Embryonic facial prominence (tissue), 1 donor: ENCODE data around the gene ENDOU.

Experiments
- DNase-seq: peaks from one replicate; pipeline ENCODE4 v3.0.0-alpha.2; 2016; ENCODE audit errors: extremely low spot score

ENDOU gene

DNA sequence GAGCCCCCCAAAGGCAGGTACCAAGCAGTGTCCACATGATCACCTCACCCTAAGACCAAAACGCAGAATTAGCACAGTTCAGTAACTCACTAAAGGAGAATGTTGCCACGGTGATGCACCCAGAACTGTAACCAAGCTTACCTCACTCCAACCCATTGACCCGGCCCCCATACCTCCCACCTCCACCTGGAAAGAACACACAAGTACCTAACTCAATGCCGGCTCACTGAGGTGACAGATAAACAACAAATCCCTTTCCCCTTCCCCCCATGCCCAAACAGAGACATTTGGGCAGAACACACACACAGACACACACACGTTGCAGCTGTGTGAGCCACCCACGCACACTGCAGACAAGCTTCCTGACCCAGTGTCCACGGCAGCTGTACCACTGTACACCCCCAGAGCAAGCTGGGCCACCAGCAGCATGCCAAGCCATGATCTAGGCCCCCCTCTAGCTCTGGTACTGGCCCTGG is 32.1 kb upstream of the ENDOU start:
- DNase-seq: no peak

DNA sequence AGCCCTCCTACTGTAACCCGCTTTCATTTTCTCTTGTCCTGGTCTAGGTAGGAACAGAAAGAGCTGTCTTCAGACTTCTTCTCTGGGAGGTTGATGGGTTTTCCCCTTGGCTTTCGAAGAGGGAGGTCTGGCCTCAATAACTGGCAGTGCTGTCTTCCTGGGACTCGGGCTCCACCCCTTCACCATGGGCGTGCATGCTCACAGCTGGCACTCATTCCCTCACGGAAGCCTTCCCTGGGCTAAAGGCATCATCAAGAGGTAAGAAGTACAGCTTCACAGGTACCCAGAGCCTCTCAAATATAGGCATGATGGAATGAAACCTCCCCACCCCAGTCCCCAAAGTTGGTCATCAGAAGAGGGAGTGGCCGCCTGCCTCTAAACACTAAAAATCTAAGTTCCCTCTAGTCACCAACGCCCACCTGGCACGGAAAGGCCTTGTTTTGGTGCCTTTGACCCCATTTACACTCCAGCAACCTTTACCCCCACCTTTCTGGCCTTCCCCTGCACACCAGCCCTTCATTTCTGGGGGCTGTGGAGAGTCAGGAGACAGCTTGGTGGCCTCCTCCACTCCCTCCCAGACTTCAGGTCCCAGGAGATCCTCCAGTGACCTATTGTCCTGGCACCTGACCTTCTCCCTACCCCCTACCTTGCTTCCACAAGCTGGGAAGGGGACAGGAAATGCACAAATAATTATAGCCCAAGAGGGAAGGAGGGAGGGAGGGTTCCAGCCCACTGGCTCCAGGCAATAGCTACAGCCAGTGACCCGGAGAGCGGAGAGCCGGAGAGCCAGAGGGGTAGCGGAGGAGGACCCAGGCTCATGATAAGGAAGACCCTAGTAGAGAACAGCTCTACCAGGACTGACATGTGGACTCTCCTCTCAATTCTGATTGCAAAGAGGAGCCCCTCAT is 30.6 kb upstream of the ENDOU start:
- DNase-seq: no peak

DNA sequence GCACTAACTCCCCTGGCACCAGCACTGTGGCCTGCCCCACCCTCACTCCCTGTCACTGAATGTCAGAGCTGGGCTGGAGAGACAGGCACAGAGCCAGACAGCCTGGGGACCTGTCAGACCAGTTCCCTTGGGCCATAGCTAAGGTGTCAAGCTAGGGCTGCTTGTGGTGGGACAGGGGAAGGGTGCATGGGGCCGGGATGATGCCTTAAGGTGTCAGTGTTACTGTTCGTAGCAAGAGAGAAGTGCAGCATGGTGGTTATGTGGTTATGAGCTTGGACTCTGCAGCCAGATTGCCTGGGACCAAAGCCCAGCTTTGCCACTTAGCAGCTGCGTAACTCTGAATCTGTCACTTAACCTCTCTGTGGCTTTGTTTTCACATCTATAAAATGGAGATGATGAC is 29.6 kb upstream of the ENDOU start:
- DNase-seq: no peak

DNA sequence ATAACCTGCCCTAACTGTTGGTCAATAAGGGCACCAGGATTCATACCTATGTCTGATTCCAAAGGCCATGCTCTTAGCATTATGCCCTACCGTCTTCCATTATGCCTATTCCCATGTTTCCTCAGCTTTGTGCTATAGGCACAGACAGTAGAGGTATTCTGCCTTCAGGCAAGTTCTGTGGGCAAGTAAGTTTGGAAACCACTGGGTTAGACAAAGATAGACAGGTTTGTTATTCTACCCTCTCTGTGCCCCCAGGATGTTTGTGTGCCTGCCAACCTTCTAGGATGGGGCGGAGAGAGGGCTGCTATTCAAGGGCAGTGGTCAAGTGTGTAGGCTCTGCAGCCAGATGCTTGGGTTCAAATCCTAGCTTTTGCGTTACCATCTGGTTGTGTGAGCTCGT is 28.8 kb upstream of the ENDOU start:
- no peak for DNase-seq

DNA sequence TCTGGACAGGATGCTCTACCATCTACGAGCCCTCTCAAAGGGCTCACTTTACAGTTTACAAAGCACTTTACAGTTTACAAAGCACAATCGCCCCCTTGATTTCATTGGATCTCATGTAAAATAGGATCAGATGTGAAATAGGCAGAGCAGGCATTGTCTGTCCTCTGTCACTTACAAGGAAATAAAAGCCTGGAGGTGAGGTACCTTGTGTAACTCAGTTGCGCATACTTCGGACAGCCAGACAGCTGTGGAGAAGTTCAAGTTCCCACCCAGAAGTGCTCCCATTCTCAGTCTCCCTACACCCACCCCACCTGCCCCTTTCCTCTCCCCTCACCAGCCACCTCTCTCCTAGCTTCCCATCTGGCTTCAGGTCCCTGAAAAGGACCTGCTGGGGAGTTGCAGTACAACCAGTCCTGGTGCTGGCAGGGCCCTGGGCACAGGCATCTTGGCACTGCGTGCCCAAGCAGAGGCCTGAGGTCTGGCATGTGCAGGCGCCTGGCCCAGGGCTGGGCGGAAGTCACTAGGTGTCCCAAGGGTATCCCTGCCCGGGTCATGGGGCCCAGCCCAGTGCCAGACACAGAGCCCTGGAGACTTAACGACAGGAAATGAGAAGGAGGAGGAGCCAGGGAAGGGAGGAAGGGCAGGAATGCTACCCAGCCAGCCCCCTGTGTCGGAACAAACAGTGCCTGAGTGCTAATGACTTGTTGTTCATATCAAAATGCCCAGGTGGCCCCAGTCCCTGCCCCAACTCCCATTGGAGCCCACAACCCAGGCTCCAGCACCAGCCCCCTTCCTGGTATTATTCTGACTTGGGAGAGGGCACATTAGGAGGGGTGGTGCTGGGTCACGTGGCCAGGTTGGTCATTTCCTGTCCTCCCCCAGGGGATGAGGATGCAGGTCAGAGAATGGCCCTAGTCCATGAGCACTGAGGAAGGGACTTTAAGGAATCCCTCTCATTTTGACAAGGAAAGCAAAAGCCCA is 28.0 kb upstream of the ENDOU start:
- no peak for DNase-seq

DNA sequence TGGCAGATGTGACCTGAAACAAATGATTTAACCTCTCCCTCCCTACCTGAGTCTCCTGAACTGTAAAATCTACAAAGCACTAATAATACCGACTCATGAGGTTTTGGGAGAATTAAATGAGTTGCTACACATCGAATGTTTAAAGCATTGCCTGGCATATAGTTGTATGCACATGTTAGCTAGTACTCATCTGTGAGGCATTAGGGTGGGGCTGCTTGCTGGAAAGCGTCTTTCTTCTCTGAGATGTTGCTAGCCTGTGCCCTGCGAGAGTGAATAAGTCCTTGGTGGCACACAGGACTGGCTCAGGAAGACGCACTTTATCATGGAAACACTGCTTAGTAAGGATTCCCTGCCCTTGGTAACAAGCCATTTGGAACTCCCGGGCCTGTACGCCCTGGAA is 27.3 kb upstream of the ENDOU start:
- no peak for DNase-seq

DNA sequence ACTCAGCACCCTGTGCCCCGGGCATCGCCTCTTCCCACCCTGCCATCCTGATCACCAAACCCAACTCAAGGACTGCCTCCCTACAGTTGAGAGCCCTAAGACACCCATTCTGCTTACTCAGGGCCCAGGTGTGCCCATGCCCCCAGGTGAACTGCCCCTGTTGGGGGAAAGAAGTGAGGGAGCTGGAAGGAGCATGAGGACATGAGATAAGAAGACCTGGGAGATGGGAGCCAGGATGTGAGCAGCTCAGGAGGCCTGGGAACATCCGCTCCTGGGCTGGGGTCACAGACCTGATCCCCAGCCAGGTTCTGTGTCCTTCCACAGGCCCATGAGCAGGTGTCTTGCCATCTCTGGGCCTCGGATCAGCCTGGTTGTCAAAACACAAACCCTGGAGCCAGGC is 26.8 kb upstream of the ENDOU start:
- no peak for DNase-seq

DNA sequence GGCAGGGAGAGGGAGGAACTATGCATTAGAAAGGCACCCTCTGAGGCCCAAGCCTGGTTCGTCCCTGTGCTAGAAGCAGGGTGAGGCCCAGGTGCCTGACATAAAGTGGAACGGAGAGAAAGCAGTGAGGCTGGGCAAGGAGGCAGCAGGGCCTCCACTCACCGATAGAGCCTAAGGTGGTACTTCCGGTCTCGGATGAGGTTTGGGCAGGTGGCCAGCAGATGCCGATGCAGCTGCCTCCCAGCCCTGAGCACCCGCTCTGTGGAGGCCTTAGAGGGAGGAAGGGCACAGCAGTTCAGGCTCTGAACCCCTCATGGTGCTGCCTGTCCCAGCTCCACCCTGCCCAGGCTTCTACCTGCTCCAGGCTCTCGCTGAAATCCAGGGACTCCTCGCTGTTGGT is 26.3 kb upstream of the ENDOU start:
- DNase-seq: no peak

DNA sequence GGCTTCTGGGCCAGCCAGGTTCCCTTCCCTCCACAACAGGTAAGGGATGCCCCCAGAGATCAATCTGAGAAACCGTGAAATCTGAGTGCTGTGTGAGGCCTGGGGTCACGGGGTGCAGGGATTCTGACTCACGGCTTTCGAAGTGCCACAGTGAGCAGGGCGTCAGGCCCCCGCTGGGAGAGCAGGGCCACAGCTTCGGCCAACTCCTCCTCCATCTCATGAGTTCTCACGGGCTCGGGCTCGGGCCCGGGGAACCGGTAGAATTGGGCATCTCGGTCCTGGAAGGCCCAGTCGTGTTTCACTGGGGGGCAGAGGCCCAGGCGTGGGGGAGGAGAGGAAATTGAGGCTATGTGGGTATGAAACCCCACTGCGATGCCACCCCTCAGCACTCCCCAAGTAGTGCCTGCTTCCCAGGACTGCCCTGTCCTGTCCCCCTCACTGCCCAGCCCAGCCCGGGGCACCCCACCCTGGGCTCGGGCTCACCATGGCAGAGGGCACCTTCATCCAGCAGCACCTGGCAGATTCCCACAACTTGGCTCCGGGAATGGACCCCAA is 25.7 kb upstream of the ENDOU start:
- DNase-seq: no peak

DNA sequence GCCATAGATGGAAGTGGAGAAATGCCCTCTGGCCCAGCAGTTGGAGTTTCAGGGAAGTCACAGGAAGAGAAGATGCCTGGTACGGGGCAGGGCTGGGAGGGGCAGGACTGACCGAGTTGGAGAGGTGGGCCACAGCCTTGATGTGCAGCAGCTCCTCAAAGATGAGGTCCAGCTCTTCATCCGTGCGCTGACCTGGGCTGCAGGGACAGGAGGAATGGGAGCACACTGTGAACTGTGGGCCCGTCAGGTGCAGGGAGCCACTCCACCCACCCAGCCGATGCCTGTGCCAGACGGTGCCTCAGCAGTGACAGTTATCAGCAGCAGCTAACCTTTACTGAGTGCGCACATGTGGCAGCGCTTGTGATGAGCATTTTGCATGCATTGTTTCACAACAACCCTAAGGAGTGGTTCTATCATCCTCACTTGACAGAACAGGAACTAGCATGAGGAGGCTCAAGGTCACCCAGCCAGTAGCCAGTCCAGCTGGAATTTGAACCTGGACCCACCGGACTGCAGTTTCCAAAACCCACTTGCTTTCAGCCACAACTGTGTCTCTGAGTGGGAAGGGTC is 25.0 kb upstream of the ENDOU start:
- no peak for DNase-seq

DNA sequence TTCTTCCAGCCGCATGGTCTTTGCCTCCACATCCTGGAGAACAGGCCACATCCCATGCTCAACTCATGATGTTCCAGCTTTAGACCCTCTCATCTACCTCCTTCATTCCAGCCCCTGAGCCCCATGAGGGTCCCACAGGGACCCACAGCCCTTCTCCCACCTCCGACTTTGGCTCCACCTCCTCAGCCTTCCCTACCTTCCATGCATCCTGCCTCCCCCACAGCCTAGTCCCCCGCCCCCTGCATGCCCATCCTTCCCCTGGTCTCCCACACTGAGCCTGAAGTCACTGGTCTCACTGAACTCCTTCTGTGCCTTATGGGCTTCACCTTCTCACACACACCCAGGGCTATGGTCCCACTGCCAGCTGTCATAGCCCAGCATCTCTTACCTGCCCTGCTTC is 23.6 kb upstream of the ENDOU start:
- DNase-seq: no peak

DNA sequence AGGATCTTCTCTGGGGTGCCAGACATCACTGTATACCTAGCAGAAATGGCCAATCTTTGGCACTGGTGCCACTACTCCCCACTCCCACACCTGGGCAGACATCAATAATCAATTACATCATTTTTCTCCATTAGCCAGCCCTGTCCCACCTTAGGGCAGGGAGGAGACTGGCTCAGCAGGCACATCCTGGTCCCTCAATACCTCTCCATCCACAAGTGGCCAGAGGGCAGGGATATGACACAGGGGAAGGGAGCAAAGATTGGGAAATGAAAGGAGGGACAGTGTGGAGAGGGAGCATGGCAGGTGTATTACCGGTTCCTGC is 23.2 kb upstream of the ENDOU start:
- DNase-seq: no peak

DNA sequence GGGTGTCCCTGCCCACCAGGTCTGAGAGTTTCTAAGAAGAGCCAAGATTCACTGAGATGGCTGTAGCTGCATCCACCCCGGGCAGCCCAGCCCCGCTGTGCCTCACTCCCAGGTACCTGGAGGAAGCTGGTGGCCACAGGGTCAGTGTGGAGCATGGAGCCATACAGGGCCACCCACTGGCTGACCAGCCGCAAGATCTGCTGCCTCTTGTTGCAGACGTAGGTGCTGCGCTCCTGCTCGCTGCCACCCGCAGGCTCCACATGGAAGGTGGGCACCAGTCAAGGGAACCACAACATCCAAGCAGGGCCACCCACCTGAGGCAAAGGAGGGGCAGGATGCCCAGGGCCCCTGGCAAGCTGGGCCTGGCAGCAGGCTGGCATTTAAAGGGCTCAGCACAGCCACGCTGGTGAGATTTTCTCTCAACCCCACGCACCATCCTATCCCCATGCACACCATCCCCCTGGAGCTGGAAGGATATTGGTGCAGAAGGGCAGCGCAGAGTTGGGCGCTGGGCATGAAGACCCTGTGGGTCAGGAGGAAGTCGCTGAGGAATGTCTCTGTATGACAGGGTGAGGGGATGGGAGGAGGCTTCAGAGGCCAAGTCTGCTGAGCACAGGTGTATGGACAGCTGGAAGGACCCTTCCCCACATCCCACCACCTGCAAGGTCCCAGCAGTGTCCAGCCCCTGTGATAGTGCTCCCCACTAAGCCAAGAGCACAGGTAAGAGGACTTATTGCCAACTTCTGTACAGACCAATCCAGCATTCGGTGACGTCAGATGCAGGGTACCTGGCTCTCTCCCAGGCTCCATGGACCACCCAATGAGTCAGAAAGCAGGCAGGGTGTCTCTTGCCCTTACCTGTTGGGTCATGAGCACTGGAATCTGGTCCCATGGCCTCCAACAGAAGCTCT is 22.6 kb upstream of the ENDOU start:
- DNase-seq: no peak

DNA sequence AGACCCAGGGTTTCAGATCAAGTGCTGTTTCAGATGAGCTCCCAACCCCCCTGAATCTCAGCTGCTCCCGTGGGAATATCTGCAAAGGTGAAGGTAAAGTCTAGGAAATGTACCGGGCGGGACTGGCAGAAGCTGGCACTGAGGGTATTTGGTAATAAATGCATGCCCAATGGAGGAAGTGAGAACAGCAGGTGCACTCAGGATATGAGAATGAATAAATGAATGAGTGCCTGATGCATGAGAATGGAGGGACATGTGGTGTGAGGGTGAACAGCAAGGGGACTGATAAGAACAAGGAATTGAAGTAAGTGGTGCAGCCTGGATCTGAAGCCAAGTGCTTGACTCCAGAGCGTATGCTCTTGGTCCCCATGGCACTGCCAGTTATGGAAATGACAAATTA is 21.8 kb upstream of the ENDOU start:
- no peak for DNase-seq

DNA sequence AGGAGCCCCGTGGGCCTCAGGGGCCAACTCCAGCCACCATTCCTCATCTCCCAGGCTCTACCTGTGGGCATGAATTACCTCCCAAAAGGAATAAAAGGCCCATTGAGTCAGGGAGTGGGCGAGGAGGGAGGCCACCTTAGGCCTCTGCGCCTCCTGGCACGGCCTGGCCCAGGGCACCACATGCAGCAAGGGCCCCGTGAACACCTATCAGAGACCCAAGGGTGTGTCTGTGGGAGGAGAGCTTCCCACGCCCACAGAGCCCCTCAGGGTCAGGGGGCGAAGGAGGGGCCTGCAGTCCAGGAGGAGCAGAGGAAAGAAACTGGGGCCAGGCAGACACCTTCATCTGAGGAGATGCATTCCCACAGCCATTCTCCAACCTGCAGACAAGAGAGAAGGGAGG is 21.2 kb upstream of the ENDOU start:
- DNase-seq: no peak

DNA sequence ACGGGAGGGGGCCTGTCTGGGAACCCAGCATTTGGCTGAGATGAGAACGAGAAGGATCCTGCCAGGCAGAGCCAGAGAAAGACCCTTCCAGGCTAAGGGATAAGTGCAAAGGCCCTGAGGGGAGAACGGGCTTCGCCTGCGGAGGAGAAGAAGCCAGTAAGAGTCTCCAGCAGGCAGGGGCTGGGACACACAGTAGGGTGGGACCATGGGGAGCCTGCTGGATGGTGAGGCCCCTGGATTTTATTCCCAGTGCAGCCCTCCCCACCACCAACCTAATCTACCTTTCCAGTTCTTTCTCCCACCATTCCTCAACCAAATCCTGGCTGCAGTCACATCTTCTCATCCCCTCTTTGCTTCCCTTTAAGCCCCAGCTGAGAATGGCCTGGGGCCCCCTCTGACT is 20.8 kb upstream of the ENDOU start:
- no peak for DNase-seq

DNA sequence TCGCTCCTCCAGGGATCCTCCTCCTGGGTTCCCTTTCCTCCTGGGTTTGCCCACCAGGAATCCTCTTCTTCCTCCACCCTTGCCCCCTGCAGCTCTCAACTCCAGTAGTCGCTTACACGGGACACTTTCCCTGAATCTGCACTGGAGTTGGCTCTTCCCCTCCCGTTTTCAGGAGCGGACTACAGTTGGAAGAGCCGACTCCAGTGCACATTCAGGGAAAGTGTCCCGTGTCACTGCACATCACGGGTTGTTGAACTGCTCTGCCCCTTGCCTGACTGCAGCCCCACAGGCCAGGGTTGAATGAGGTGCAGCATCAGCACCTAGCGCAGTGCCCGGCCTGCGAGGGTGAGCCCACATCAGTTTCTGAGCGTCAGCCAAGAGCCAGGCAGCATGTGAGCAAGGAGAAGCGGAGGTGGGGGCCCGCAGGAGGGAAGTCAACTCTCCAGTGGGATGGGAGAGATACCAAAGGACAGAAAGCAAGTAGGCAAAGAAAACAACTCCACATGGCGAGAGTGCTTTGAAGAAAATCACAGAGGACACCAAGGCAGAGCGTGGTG is 20.3 kb upstream of the ENDOU start:
- no peak for DNase-seq

DNA sequence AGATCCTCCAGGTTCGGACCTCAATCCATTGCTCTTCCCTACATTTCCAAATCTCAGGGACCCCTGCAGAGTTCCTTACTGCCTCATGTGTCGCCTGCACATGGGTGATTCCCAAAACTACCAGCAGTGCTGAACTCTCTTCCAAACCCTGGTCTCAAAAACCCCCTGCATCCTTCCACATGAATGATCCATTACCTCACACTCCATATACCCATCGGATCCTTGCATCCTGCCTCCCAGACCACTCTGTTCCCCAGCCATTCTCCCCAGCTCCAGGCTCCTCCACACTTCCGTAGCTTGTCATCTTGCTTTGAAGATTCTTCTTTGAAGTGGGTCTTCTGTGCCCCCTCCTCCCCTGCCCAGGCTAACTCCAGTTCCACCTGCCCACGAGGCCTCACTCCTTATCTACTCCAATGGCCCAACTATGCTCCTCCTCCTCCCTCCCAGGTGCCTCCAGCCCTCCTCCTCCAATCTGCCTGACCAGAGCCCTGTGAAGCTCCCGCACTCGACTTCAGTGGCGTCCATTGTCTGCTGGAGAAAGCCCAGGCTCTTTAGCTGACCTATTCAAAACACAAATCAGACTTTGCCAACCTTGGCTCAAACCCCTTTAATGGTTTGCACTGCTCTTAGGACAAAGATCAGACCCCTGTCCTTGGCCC is 19.6 kb upstream of the ENDOU start:
- DNase-seq: no peak

DNA sequence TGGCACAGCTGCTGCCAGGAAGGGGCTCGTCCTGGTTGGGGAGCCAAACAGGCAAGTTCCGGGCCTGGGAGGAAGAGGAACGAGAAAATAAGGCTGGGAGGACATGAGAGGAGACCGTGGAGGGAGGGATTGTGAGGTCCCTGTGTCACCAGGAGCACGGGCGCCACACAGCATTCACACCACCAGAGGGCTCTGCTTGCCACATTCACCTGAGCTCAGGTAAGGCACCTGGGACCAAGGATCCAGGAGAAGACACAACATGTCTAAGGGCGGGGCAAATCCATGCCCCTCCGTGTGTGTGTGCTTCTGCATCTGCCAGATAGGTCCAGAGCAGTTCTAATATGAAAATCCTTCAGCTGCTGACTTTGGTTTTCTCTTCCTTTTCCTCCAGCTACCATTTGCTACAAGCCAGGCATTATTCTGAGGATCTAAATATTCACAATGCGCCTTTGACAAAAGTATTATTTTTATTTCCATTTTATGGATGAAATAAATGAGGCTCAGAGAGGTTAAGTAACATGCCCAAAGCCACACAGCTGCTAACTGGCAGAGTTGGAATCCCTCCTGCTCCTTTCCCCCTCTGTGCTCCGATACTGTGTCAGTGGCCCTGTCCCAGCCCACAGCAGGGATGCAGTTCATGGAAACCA is 18.8 kb upstream of the ENDOU start:
- no peak for DNase-seq
